Common myeloid progenitor, CD34-positive (primary cell): ENCODE results near the gene P4HA1. TPM values are rescaled to one million over a fixed set of nuclear protein-coding genes. Genes with fewer than 3 reads are reported as not detected.

Source experiments
- CTCF ChIA-PET: fragments of 350-600 bp; sonication (Branson Sonifier 250); formaldehyde crosslinking; loops from one replicate; lab custom pipeline; 2021; ENCODE audit warnings: antibody characterized with exemption; lab: Charles Lee
- POLR2A ChIA-PET: fragments of 350-600 bp; sonication (Branson Sonifier 250); formaldehyde crosslinking; loops from one replicate; lab custom pipeline; 2021; ENCODE audit warnings: antibody characterized with exemption; lab: Charles Lee
- DNase-seq, 3 donors: peaks; one replicate each; pipeline versions ENCODE4 v3.0.0 to v3.0.0-alpha.2; 2013
- H3K27ac ChIP-seq, 2 experiments: 1 replicate in 1 of 2; 2 replicates in 1 of 2; pipeline ENCODE4 v1.7.0; 2013; ENCODE audit warnings: inconsistent platforms in 2 of 2, low read length in 2 of 2, mild to moderate bottlenecking in 2 of 2, low read depth in 1 of 2, moderate library complexity in 1 of 2; ENCODE audit not compliant: severe bottlenecking in 2 of 2, insufficient read depth in 1 of 2, poor library complexity in 1 of 2
- H3K27me3 ChIP-seq, 5 experiments: replicated peaks in 2 of 5; 1 replicate in 3 of 5; 2 replicates in 2 of 5; pipeline versions ENCODE4 v1.6.1 to v1.7.0; 2013; ENCODE audit warnings: low read length in 4 of 5, mild to moderate bottlenecking in 2 of 5, moderate library complexity in 2 of 5, inconsistent platforms in 1 of 5; ENCODE audit not compliant: insufficient read depth in 5 of 5, control insufficient read depth in 4 of 5
- H3K36me3 ChIP-seq, 4 experiments: 1 replicate in 2 of 4; 2 replicates in 2 of 4; pipeline versions ENCODE4 v1.6.1 to v1.7.0; 2013; ENCODE audit warnings: low read length in 3 of 4, control low read depth in 1 of 4, mild to moderate bottlenecking in 1 of 4; ENCODE audit not compliant: control insufficient read depth in 4 of 4, insufficient read depth in 4 of 4
- H3K4me1 ChIP-seq, 4 experiments: 1 replicate in 3 of 4; 2 replicates in 1 of 4; pipeline versions ENCODE4 v1.6.1 to v1.7.1; 2013; ENCODE audit warnings: low read length in 3 of 4, mild to moderate bottlenecking in 3 of 4, control low read depth in 1 of 4, inconsistent platforms in 1 of 4, moderate library complexity in 1 of 4; ENCODE audit not compliant: control insufficient read depth in 4 of 4, insufficient read depth in 4 of 4; ENCODE audit errors: control extremely low read depth in 1 of 4
- H3K4me3 ChIP-seq, 7 experiments: 1 replicate in 4 of 7; 2 replicates in 3 of 7; pipeline versions ENCODE4 v1.5.1 to v1.7.0; 2013; ENCODE audit warnings: mild to moderate bottlenecking in 7 of 7, low read length in 6 of 7, moderate library complexity in 6 of 7, inconsistent platforms in 2 of 7, low read depth in 2 of 7, control low read depth in 1 of 7; ENCODE audit not compliant: insufficient read depth in 4 of 7, control insufficient read depth in 1 of 7; ENCODE audit errors: extremely low read depth in 1 of 7
- H3K9me3 ChIP-seq, 5 experiments: 1 replicate in 4 of 5; 2 replicates in 1 of 5; pipeline versions ENCODE4 v1.6.1 to v1.7.1; 2013; ENCODE audit warnings: low read length in 4 of 5, mild to moderate bottlenecking in 2 of 5, inconsistent platforms in 1 of 5, low read depth in 1 of 5, moderate library complexity in 1 of 5; ENCODE audit not compliant: control insufficient read depth in 4 of 5, insufficient read depth in 2 of 5; ENCODE audit errors: control extremely low read depth in 1 of 5
- WGBS: methylation state at CpG from one replicate; pipeline ENCODE4 v1.1.5; 2013; ENCODE audit not compliant: insufficient coverage; 5-methylcytosine and 5-hydroxymethylcytosine counted together
- polyA plus RNA-seq: library from polyadenylated mRNA; unstranded; fragments of 120-200 nt; gene quantifications from one replicate; pipeline ENCODE4 v1.2.1, GENCODE V29; 2013

Gene P4HA1
- 27.1 TPM for polyA plus RNA-seq

- H3K9me3 ChIP-seq: no peaks in the 10 kb centered on the region
- H3K4me1 ChIP-seq: peaks cover 3 to 28% (median 18%) of the 10 kb centered on the region in 4 experiments
- under 1% methylated on average over 54 of the region's 75 CpGs for WGBS
- peak within 1 kb of the TSS; percentile 82 to 99 (median 91) for H3K4me3 ChIP-seq
- ChIA-PET POLR2A (interaction anchor here (1.0 to 2.5 kb wide), 6 partner anchors 14 to 71 kb away, joined by 3 to 13 read pairs (median 4); partner anchors contain the start of genes ECD, FAM149B1 and NUDT13), CTCF (interaction anchor here (0.6 to 3.0 kb wide), 16 partner anchors 9 to 72 kb away, joined by 3 to 22 read pairs (median 4); partner anchors contain the start of genes ECD, FAM149B1 and NUDT13)
- H3K36me3 ChIP-seq: peaks cover 0 to 3% (median 0%) of the 10 kb centered on the region in 4 experiments
- peak within 1 kb of the TSS; percentile 88 to 96 for H3K27ac ChIP-seq
- DNase-seq: peak; percentile 98 to 99 (median 98)
- H3K27me3 ChIP-seq: no peaks in the 10 kb centered on the region
Observed at GRCh38 chr10:73096449-73097304, at the start of gene P4HA1. P4HA1 (minus strand) TSS chr10:73096866; CDS start chr10:73074883, 21,983 bp downstream.

GRCh38 chr10:73141603-73142002 lies 44.9 kb upstream of the P4HA1 start:
- Histone ChIP-seq H3K9me3 (no peaks in the 10 kb centered on the region), H3K27me3 (no peaks in the 10 kb centered on the region), H3K4me3 (no peak overlapping the region), H3K4me1 (no peaks in the 10 kb centered on the region), H3K36me3 (peaks cover 19 to 72% (median 37%) of the 10 kb centered on the region in 4 experiments), H3K27ac (no peak overlapping the region)
- CTCF ChIA-PET: interaction anchor here (0.9 kb wide), 1 partner anchor 13 kb away, joined by 3 read pairs; no protein-coding TSS in a partner anchor
- no peak for DNase-seq
- WGBS: 100% methylated on average over 2 of the region's 3 CpGs
- POLR2A ChIA-PET: no interaction called here

- Histone ChIP-seq H3K9me3 (no peaks in the 10 kb centered on the region), H3K4me3 (no peak overlapping the region), H3K27me3 (no peaks in the 10 kb centered on the region), H3K4me1 (no peaks in the 10 kb centered on the region), H3K36me3 (peaks cover 17 to 72% (median 44%) of the 10 kb centered on the region in 4 experiments), H3K27ac (peak overlapping the region in 1 of 2 experiments; percentile 5)
- POLR2A ChIA-PET: no interaction called here
- CTCF ChIA-PET: interaction anchor here (1.2 to 1.6 kb wide), 2 partner anchors 8 to 19 kb away, joined by 5 to 6 read pairs; no protein-coding TSS in a partner anchor
- no peak for DNase-seq
- 100% methylated on average over 1 of the region's 2 CpGs for WGBS
Observed at GRCh38 chr10:73139251-73139650, 42.6 kb upstream of the P4HA1 start.

- Histone ChIP-seq H3K4me3 (no peak overlapping the region), H3K36me3 (peaks cover 26 to 81% (median 49%) of the 10 kb centered on the region in 4 experiments), H3K27me3 (no peaks in the 10 kb centered on the region), H3K9me3 (no peaks in the 10 kb centered on the region), H3K27ac (no peak overlapping the region), H3K4me1 (no peaks in the 10 kb centered on the region)
- no CpG with 5 or more reads among the region's 2 CpGs for WGBS
- ChIA-PET POLR2A (no interaction called here), CTCF (interaction anchor here (0.7 to 3.6 kb wide), 3 partner anchors 9 to 39 kb away, joined by 3 to 14 read pairs (median 3); partner anchors contain the start of gene P4HA1)
- no peak for DNase-seq
Observed at GRCh38 chr10:73136627-73137026, 40.0 kb upstream of the P4HA1 start.

DNA sequence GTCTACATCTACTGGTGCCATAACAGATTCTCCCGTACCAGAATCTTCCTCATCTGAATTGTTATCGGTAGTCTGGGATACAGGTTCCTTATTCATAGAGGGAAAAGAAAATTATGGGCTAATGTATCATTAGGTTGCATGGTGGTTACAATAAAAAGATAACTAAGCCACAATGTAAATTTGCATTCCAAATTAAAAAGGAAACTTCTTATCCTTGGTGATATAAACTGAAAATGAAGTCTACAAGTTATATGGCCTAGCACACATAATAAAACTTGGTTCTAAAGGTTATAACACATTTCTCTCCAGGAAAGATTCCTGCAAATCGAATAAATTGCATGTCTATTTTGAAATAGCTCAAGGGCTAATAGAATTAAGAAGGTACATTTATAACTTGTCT lies 38.1 kb upstream of the P4HA1 start:
- no peak overlapping the region for H3K4me3 ChIP-seq
- ChIA-PET POLR2A (no interaction called here), CTCF (interaction anchor here (0.8 to 3.6 kb wide), 6 partner anchors 10 to 40 kb away, joined by 3 to 14 read pairs (median 4); partner anchors contain the start of gene P4HA1)
- no peak for DNase-seq
- H3K27ac ChIP-seq: no peak overlapping the region
- WGBS: no CpG with 5 or more reads among the region's 3 CpGs
- H3K36me3 ChIP-seq: peaks cover 27 to 80% (median 54%) of the 10 kb centered on the region in 4 experiments
- H3K27me3 ChIP-seq: no peaks in the 10 kb centered on the region
- H3K4me1 ChIP-seq: no peaks in the 10 kb centered on the region
- H3K9me3 ChIP-seq: no peaks in the 10 kb centered on the region

GRCh38 chr10:73131913-73132686 lies 35.4 kb upstream of the P4HA1 start:
- H3K36me3 ChIP-seq: peaks cover 24 to 73% (median 45%) of the 10 kb centered on the region in 4 experiments
- H3K9me3 ChIP-seq: no peaks in the 10 kb centered on the region
- ChIA-PET POLR2A (interaction anchor here (1.2 kb wide), 1 partner anchor 20 kb away, joined by 6 read pairs; no protein-coding TSS in a partner anchor), CTCF (interaction anchor here (0.9 to 1.5 kb wide), 3 partner anchors 8 to 32 kb away, joined by 3 read pairs; no protein-coding TSS in a partner anchor)
- WGBS: no CpG with 5 or more reads among the region's 2 CpGs
- no peaks in the 10 kb centered on the region for H3K27me3 ChIP-seq
- no peak for DNase-seq
- no peak overlapping the region for H3K4me3 ChIP-seq
- H3K27ac ChIP-seq: no peak overlapping the region
- no peaks in the 10 kb centered on the region for H3K4me1 ChIP-seq
